K562 (cell line): Measurements from ENCODE around the gene AGBL1. TPM values are rescaled to one million over a fixed set of nuclear protein-coding genes. Genes with fewer than 3 reads are reported as not detected.

Source experiments
- ATAC-seq: fragments of 200-7000 bp; cut with Tn5 transposase; 3 replicates; pipeline ENCODE4 v1.9.1; 2020; ENCODE audit warnings: moderate library complexity
- BruUV-seq: library from RNA; stranded (reverse); fragments of 400-500 nt; replicated peaks from 2 replicates; lab custom pipeline; 2021; lab: Mats Ljungman, UMichigan
- CTCF ChIA-PET: fragments of 300-600 bp; formaldehyde crosslinking; extraction: SDS; loops from one replicate; lab custom pipeline; 2021; ENCODE audit warnings: low intra/inter-chr PET ratio; lab: Yijun Ruan, JAX
- POLR2A ChIA-PET: fragments of 300-600, 350-650 bp; sonication (Branson Sonifier 250); formaldehyde crosslinking; extraction: SDS; loops from one replicate; lab custom pipeline; 2021; ENCODE audit warnings: antibody characterized with exemption, inconsistent platforms; lab: Yijun Ruan, JAX
- DNase-seq, 4 experiments: peaks; one replicate each; pipeline versions ENCODE4 v3.0.0 to v3.0.0-alpha.2; 2011 to 2018; ENCODE audit warnings: low spot score in 3 of 4, mixed read lengths in 3 of 4; ENCODE audit errors: extremely low read depth in 1 of 4
- FAIRE-seq: peaks from 2 replicates; lab custom pipeline; 2011; peaks lifted over from hg19 to GRCh38; lab: Jason Lieb, UNC
- H2AFZ ChIP-seq: 2 replicates; pipeline ENCODE4 v1.6.0; 2011; ENCODE audit warnings: low read depth, low read length, control low read depth, inconsistent platforms
- H3K27ac ChIP-seq: fragments of 200-600 bp; 3 replicates; pipeline ENCODE4 v1.8.0; 2011; ENCODE audit warnings: low read depth, mild to moderate bottlenecking, control low read depth, inconsistent platforms, low read length, moderate library complexity, mixed read lengths; ENCODE audit errors: extremely low read depth
- H3K27me3 ChIP-seq, 2 experiments: fragments of 300-600 bp in 1 of 2; 2 replicates in 1 of 2; 3 replicates in 1 of 2; pipeline versions ENCODE4 v1.6.0 to v1.8.0; 2011; ENCODE audit warnings: inconsistent platforms in 2 of 2, low read length in 2 of 2, mild to moderate bottlenecking in 1 of 2, mixed read lengths in 1 of 2, moderate library complexity in 1 of 2; ENCODE audit not compliant: control insufficient read depth in 2 of 2, insufficient read depth in 2 of 2
- H3K36me3 ChIP-seq: fragments of 300-600 bp; 3 replicates; pipeline ENCODE4 v1.8.0; 2011; ENCODE audit warnings: mild to moderate bottlenecking, low read length, inconsistent platforms; ENCODE audit not compliant: control insufficient read depth, insufficient read depth
- H3K4me1 ChIP-seq, 2 experiments: fragments of 200-600 bp in 1 of 2; replicated peaks in 1 of 2; 2 replicates in 1 of 2; 3 replicates in 1 of 2; pipeline versions ENCODE4 v1.5.1 to v1.8.0; 2011; ENCODE audit warnings: inconsistent platforms in 2 of 2, low read length in 2 of 2, mild to moderate bottlenecking in 1 of 2, mixed read lengths in 1 of 2, moderate library complexity in 1 of 2; ENCODE audit not compliant: control insufficient read depth in 2 of 2, insufficient read depth in 2 of 2
- H3K4me2 ChIP-seq: 2 replicates; pipeline ENCODE4 v1.6.1; 2011; ENCODE audit warnings: low read length, control low read depth, inconsistent platforms, mixed read lengths; ENCODE audit not compliant: insufficient read depth
- H3K4me3 ChIP-seq: fragments of 200-600 bp; sonication (generic), shearing (Covaris generic); 2 replicates; pipeline ENCODE4 v1.5.1; 2016; ENCODE audit warnings: control low read depth, inconsistent platforms
- H3K79me2 ChIP-seq: fragments of 200-600 bp; 3 replicates; pipeline ENCODE4 v1.8.0; 2011; ENCODE audit warnings: low read length, inconsistent platforms; ENCODE audit not compliant: control insufficient read depth, insufficient read depth
- H3K9ac ChIP-seq, 2 experiments: 2 replicates each; pipeline versions ENCODE4 v1.6.0 to v1.6.1; 2011; ENCODE audit warnings: low read depth in 2 of 2, low read length in 2 of 2, control low read depth in 1 of 2, inconsistent platforms in 1 of 2, mild to moderate bottlenecking in 1 of 2, mixed read lengths in 1 of 2; ENCODE audit not compliant: insufficient read depth in 1 of 2
- H3K9me1 ChIP-seq: one replicate; pipeline ENCODE4 v1.6.0; 2011; ENCODE audit warnings: inconsistent platforms, mild to moderate bottlenecking, low read length, moderate library complexity; ENCODE audit not compliant: control insufficient read depth, insufficient read depth
- H3K9me3 ChIP-seq: replicated peaks from 2 replicates; pipeline ENCODE4 v1.5.1; 2011; ENCODE audit warnings: low read depth, low read length, inconsistent platforms; ENCODE audit not compliant: control insufficient read depth, insufficient read depth
- H4K20me1 ChIP-seq: replicated peaks from 2 replicates; pipeline ENCODE4 v1.6.1; 2011; ENCODE audit warnings: low read length, inconsistent platforms, mixed read lengths; ENCODE audit not compliant: control insufficient read depth, insufficient read depth
- HDAC2 ChIP-seq: fragments of 450-650 bp; IDR thresholded peaks from 2 replicates; pipeline ENCODE4 v1.6.1; 2016; ENCODE audit warnings: mild to moderate bottlenecking
- MBD2 ChIP-seq: sonication (generic); IDR thresholded peaks from 2 replicates; pipeline ENCODE4 v1.6.1; 2016; ENCODE audit warnings: low read depth, borderline replicate concordance
- MED1 ChIP-seq: sonication (generic); formaldehyde crosslinking; IDR thresholded peaks from 2 replicates; pipeline ENCODE4 v1.8.1; 2023; ENCODE audit warnings: missing genetic modification reagents, borderline replicate concordance
- MTA3 ChIP-seq: fragments of 450-650 bp; formaldehyde crosslinking; IDR thresholded peaks from 2 replicates; pipeline ENCODE4 v1.6.1; 2017; ENCODE audit warnings: mild to moderate bottlenecking, borderline replicate concordance
- NFIX ChIP-seq: fragments of 250-450 bp; sonication (Bioruptor Pico); IDR thresholded peaks from 2 replicates; pipeline ENCODE4 v1.4.0; 2020; ENCODE audit warnings: low read depth, mild to moderate bottlenecking, moderate library complexity
- PCBP2 ChIP-seq: fragments of 200-400 bp; formaldehyde crosslinking; IDR thresholded peaks from 2 replicates; pipeline ENCODE4 v1.6.1; 2018; ENCODE audit warnings: low read length, low read depth, mild to moderate bottlenecking, moderate library complexity; ENCODE audit not compliant: poor library complexity, severe bottlenecking
- PHF20 ChIP-seq: fragments of 450-650 bp; IDR thresholded peaks from 2 replicates; pipeline ENCODE4 v1.6.1; 2018; ENCODE audit not compliant: partially characterized antibody
- PRMT5 ChIP-seq: sonication (generic); formaldehyde crosslinking; IDR thresholded peaks from 2 replicates; pipeline ENCODE4 v1.5.0; 2020; ENCODE audit warnings: missing genetic modification reagents
- PTRF ChIP-seq: fragments of 450-650 bp; IDR thresholded peaks from 2 replicates; pipeline ENCODE4 v1.6.1; 2016; ENCODE audit warnings: mild to moderate bottlenecking, missing genetic modification characterization, missing compliant biosample characterization
- ZBTB1 ChIP-seq: sonication (generic); formaldehyde crosslinking; IDR thresholded peaks from 2 replicates; pipeline ENCODE4 v1.8.1; 2023; ENCODE audit warnings: missing genetic modification reagents, low read depth, mild to moderate bottlenecking, borderline replicate concordance
- ZNF197 ChIP-seq: fragments of 200-800 bp; sonication (Bioruptor generic); IDR thresholded peaks from 2 replicates; pipeline ENCODE4 v1.6.1; 2016; ENCODE audit warnings: low read depth, missing genetic modification characterization, missing compliant biosample characterization
- ZNF23 ChIP-seq: fragments of 250-450 bp; sonication (Bioruptor Pico); IDR thresholded peaks from 2 replicates; pipeline ENCODE4 v1.4.0; 2020; ENCODE audit warnings: mild to moderate bottlenecking
- WGBS: fragments of 100-300 bp; shearing (Covaris generic); methylation state at CpG from one replicate; pipeline ENCODE4 v1.1.6; 2016; ENCODE audit warnings: low coverage, mixed read lengths; ENCODE audit not compliant: insufficient coverage; ENCODE audit errors: missing lambda C conversion rate; 5-methylcytosine and 5-hydroxymethylcytosine counted together
- in situ Hi-C: fragments of 300-500 bp; cut with MboI; formaldehyde crosslinking; loops from 4 replicates; pipeline ENCODE4 v1.15.0; 2018; ENCODE audit warnings: inconsistent platforms, mixed read lengths
- intact Hi-C: fragments of 100-400 bp; cut with micrococcal nuclease; formaldehyde crosslinking; loops from 2 replicates; pipeline ENCODE4 v1.14.2; 2022
- polyA plus RNA-seq, 8 experiments: library from polyadenylated mRNA; depleted of rRNA in 4 of 8; stranded (reverse) in 5 of 8; unstranded in 3 of 8; fragments of >200 nt; fragmentation: Nextera tagmentation in 2 of 8; fragmentation: Illumina TruSeq in 1 of 8; extraction: Ambion mirVana in 2 of 8; extraction: Trizol in 1 of 8; gene quantifications; 2 replicates each; pipeline versions ENCODE4 v1.2.1 to v1.2.3, GENCODE V29; 2011 to 2014; ENCODE audit warnings: inconsistent platforms in 1 of 8, missing spikeins in 1 of 8
- total RNA-seq, 7 experiments: library from RNA; depleted of rRNA in 6 of 7; stranded (reverse); fragments of >200 nt in 6 of 7; fragmentation: Illumina TruSeq in 2 of 7; extraction: Trizol in 2 of 7; gene quantifications; 2 replicates each; pipeline versions ENCODE4 v1.2.1 to v1.2.3, GENCODE V29; 2011 to 2021; ENCODE audit warnings: low replicate concordance in 1 of 7
- TF ChIP-seq, protein P1 (sequence below): sonication (generic); formaldehyde crosslinking; IDR thresholded peaks from 2 replicates; pipeline ENCODE4 v1.8.0; 2023; ENCODE audit warnings: missing genetic modification reagents, mild to moderate bottlenecking, borderline replicate concordance
- TF ChIP-seq, protein P2 (sequence below): fragments of 450-650 bp; formaldehyde crosslinking; IDR thresholded peaks from 2 replicates; pipeline ENCODE4 v1.4.0; 2022; ENCODE audit warnings: missing genetic modification characterization
- TF ChIP-seq, protein P3 (sequence below): fragments of 450-650 bp; IDR thresholded peaks from 2 replicates; pipeline ENCODE4 v1.6.1; 2016
- TF ChIP-seq, protein P4 (sequence below): IDR thresholded peaks from 2 replicates; pipeline ENCODE4 v1.6.1; 2011; ENCODE audit not compliant: insufficient read length; ENCODE audit errors: extremely low read depth

The AGBL1 gene
- total and polyA plus RNA-seq, 9 of the 15 experiments (the other 6 are each of a cell fraction or from before 2014, with no cell fraction given): not detected

DNA sequence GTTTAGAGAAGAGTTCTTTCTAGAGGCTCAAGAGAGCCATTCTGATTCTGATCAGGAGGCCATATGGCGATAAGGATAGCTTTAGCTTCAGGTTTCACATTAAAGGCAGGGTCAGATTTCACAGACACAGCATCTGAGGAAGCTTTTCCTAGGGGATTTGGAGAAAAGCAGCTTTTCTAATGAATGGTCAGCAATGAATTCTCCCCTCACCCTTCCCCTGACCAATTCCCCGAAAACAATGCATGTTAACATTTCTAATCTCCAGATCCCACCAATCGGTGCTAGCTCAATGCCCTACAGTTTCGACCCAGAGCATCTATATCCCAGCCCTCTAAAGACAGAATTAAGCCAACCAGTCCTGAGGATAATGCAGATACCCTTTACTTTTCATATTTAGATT, 9.8 kb downstream of the AGBL1 start:
- Histone ChIP-seq H2AFZ (no peak overlapping the region), H3K27ac (no peak overlapping the region), H3K27me3 (no peaks in the 10 kb centered on the region), H3K4me3 (no peak overlapping the region), H3K9me3 (no peaks in the 10 kb centered on the region), H3K36me3 (no peaks in the 10 kb centered on the region), H3K9me1 (no peaks in the 10 kb centered on the region), H3K4me1 (no peaks in the 10 kb centered on the region), H3K4me2 (no peak overlapping the region), H4K20me1 (no peaks in the 10 kb centered on the region), H3K9ac (no peak overlapping the region), H3K79me2 (no peaks in the 10 kb centered on the region)
- CTCF ChIA-PET: no interaction called here
- in situ Hi-C loops (no loop called here), intact Hi-C loops (no loop called here)
- 2% methylated on average over 4 of the region's 4 CpGs for WGBS
- no peak for FAIRE-seq
- ATAC-seq: no peak
- BruUV-seq: no TSS peak
- no peak for DNase-seq
- POLR2A ChIA-PET: no interaction called here
- TF ChIP-seq ZNF23: no peak
- TF ChIP-seq, protein P1, sequence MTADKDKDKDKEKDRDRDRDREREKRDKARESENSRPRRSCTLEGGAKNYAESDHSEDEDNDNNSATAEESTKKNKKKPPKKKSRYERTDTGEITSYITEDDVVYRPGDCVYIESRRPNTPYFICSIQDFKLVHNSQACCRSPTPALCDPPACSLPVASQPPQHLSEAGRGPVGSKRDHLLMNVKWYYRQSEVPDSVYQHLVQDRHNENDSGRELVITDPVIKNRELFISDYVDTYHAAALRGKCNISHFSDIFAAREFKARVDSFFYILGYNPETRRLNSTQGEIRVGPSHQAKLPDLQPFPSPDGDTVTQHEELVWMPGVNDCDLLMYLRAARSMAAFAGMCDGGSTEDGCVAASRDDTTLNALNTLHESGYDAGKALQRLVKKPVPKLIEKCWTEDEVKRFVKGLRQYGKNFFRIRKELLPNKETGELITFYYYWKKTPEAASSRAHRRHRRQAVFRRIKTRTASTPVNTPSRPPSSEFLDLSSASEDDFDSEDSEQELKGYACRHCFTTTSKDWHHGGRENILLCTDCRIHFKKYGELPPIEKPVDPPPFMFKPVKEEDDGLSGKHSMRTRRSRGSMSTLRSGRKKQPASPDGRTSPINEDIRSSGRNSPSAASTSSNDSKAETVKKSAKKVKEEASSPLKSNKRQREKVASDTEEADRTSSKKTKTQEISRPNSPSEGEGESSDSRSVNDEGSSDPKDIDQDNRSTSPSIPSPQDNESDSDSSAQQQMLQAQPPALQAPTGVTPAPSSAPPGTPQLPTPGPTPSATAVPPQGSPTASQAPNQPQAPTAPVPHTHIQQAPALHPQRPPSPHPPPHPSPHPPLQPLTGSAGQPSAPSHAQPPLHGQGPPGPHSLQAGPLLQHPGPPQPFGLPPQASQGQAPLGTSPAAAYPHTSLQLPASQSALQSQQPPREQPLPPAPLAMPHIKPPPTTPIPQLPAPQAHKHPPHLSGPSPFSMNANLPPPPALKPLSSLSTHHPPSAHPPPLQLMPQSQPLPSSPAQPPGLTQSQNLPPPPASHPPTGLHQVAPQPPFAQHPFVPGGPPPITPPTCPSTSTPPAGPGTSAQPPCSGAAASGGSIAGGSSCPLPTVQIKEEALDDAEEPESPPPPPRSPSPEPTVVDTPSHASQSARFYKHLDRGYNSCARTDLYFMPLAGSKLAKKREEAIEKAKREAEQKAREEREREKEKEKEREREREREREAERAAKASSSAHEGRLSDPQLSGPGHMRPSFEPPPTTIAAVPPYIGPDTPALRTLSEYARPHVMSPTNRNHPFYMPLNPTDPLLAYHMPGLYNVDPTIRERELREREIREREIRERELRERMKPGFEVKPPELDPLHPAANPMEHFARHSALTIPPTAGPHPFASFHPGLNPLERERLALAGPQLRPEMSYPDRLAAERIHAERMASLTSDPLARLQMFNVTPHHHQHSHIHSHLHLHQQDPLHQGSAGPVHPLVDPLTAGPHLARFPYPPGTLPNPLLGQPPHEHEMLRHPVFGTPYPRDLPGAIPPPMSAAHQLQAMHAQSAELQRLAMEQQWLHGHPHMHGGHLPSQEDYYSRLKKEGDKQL: no peak
- TF ChIP-seq HDAC2: no peak
- no peak for TF ChIP-seq PHF20
- no peak for TF ChIP-seq MTA3
- TF ChIP-seq, protein P2, sequence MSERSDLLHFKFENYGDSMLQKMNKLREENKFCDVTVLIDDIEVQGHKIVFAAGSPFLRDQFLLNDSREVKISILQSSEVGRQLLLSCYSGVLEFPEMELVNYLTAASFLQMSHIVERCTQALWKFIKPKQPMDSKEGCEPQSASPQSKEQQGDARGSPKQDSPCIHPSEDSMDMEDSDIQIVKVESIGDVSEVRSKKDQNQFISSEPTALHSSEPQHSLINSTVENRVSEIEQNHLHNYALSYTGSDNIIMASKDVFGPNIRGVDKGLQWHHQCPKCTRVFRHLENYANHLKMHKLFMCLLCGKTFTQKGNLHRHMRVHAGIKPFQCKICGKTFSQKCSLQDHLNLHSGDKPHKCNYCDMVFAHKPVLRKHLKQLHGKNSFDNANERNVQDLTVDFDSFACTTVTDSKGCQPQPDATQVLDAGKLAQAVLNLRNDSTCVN (CRISPR knock-in tag): no peak
- TF ChIP-seq ZNF197 (CRISPR knock-in tag): no peak
- no peak for TF ChIP-seq PTRF (tag)
- TF ChIP-seq MED1: no peak
- no peak for TF ChIP-seq PRMT5
- TF ChIP-seq, protein P3, sequence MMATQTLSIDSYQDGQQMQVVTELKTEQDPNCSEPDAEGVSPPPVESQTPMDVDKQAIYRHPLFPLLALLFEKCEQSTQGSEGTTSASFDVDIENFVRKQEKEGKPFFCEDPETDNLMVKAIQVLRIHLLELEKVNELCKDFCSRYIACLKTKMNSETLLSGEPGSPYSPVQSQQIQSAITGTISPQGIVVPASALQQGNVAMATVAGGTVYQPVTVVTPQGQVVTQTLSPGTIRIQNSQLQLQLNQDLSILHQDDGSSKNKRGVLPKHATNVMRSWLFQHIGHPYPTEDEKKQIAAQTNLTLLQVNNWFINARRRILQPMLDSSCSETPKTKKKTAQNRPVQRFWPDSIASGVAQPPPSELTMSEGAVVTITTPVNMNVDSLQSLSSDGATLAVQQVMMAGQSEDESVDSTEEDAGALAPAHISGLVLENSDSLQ: no peak
- TF ChIP-seq ZBTB1: no peak
- TF ChIP-seq PCBP2: no peak
- TF ChIP-seq MBD2: no peak
- no peak for TF ChIP-seq NFIX (CRISPR knock-in tag)
- TF ChIP-seq, protein P4, sequence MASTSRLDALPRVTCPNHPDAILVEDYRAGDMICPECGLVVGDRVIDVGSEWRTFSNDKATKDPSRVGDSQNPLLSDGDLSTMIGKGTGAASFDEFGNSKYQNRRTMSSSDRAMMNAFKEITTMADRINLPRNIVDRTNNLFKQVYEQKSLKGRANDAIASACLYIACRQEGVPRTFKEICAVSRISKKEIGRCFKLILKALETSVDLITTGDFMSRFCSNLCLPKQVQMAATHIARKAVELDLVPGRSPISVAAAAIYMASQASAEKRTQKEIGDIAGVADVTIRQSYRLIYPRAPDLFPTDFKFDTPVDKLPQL: no peak
